ENCODE results near the gene GNAS-AS1.

GNAS-AS1 gene

DNA sequence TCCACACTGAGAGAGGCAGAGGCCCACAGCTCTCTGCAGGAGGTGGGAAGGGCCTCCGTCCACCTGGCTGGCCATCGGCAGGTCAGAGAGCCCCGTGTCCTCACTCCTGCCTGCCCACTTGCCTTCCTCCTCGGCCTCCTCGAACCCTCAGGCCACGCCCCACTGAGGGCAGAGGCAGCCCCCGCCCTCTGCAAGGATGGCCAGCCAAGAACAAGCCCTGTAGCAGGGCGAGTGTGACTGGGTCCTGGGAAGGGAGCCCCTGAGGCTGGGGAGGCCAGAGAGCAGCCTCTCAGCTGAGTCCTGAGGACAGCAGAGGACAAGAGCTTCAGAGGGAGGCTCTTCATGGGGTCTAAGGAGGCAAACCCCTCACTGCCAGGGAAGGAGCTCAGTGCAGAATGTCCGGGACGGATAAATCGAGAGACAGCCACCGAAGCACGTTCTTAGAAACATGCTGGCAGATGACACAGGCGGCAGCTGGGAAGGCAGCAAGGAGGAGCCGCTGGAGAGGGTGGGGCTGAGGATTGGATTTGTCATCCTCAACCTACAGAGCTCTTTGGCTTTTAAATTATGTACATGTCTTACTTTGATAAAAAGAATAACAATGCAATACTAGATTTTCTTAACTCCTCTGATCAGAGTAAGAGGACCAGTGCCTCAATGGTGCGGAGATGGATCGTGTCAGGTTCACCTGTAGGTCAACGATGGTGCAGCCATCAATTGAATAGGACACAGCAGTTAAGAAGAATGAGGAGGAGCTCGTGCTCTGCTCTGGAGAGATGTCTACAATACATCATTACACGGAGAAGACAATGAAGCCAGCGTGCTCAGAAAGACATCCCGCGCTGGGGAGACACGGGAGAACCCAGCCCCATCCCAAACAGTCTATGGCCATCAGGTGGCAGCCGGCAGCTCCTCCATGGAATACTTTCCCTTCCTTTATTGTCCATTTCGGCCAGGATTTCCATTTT lies 53.0 kb downstream of the GNAS-AS1 start:
- TF ChIP-seq, protein P1, sequence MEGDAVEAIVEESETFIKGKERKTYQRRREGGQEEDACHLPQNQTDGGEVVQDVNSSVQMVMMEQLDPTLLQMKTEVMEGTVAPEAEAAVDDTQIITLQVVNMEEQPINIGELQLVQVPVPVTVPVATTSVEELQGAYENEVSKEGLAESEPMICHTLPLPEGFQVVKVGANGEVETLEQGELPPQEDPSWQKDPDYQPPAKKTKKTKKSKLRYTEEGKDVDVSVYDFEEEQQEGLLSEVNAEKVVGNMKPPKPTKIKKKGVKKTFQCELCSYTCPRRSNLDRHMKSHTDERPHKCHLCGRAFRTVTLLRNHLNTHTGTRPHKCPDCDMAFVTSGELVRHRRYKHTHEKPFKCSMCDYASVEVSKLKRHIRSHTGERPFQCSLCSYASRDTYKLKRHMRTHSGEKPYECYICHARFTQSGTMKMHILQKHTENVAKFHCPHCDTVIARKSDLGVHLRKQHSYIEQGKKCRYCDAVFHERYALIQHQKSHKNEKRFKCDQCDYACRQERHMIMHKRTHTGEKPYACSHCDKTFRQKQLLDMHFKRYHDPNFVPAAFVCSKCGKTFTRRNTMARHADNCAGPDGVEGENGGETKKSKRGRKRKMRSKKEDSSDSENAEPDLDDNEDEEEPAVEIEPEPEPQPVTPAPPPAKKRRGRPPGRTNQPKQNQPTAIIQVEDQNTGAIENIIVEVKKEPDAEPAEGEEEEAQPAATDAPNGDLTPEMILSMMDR (IDR thresholded peaks at IDR 0.05; ENCODE audit: borderline replicate concordance, insufficient read depth, low read depth, low read length) = no peak
- no peak overlapping the region for H3K4me3 ChIP-seq (ENCODE audit: low read depth, low read length)

DNA sequence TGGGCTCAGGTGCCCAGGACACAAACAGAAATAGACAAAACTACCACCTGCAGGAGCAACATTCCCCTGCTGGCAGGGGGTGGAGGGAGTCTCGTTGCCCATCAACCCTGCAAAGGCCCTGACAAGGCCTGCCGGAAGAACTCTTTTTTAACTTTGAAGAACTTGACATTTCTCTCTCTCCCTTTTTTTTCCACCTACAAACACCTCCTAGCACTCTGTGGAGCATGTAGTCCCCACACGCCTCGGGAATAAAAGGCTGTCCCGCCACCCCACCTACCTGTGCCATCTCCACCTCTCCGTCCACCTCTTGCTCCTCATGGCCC lies 54.8 kb downstream of the GNAS-AS1 start:
- H3K4me3 ChIP-seq (ENCODE audit: low read depth, low read length) = no peak overlapping the region
- TF ChIP-seq, protein P1 (IDR thresholded peaks at IDR 0.05; ENCODE audit: borderline replicate concordance, insufficient read depth, low read depth, low read length) = no peak

DNA sequence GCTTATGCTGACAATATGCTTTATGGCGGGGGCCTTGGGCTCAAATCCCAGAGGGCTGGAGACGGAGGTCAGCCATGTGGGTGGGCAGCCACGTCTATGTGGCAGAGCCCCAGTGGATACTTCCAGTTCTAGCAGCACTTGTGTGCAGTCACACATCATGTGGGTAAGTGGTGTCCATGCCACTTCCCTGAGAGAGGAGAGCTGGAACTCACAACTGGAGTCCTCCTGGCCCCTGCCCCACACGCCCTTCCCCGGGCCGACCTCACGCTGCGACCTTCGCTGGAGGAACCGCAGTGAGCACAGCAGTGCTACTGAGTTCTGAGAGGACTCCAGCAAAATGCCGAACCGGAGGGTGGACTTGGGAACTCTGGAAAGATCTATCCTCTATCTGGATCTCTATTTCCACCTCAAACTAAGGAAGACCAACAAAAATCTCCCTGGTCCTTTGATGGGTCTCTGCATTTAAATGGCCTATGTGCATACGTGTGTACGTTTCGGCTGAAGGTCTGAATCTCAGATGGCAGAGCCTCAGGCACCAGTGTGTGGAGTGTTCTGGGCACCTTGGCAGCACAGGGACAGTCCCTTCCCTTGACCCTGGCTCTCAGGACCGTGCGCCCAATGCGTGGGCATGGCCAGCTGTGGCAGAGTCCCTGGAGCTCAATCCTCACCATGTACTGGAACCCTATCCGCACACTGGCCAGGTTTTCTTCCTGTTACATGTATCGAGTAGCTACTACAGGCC lies 55.4 kb downstream of the GNAS-AS1 start:
- no peak overlapping the region for H3K4me3 ChIP-seq (ENCODE audit: low read depth, low read length)
- TF ChIP-seq, protein P1 (IDR thresholded peaks at IDR 0.05; ENCODE audit: borderline replicate concordance, insufficient read depth, low read depth, low read length) = no peak

DNA sequence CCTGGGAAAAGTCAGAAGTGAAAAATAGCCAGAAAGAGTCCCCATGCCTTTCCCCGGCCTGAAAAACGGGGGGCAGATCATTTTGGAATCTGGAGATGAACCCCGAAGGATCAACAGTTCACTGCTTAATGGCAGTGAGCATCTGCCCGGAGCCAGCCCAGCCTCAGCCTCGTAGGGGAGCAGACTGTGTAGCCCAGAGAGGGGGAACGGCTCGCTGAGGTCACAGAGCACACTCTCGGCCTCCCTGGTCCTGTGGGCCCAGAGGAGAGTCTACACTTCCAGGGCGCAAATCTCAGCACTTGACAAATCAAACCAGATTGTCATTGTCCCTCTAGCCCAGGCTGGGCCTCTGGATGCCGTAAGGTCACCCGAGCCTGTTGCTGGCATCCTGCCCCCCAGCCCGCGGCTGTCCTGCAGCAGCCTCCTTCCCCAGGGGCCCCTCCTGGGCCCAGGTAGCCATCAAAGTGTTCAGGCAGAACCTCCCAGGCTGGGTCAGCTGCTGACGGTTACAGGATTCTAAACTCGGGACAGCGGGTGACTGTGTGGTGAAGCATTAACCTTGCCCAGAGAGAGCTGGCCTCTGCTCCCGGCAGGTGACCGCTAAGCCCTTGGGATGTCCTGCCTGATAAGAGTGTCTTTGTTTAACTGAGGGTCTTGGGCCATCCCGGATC lies 56.1 kb downstream of the GNAS-AS1 start:
- no peak overlapping the region for H3K4me3 ChIP-seq (ENCODE audit: low read depth, low read length)
- TF ChIP-seq, protein P1 (IDR thresholded peaks at IDR 0.05; ENCODE audit: borderline replicate concordance, insufficient read depth, low read depth, low read length) = no peak

DNA sequence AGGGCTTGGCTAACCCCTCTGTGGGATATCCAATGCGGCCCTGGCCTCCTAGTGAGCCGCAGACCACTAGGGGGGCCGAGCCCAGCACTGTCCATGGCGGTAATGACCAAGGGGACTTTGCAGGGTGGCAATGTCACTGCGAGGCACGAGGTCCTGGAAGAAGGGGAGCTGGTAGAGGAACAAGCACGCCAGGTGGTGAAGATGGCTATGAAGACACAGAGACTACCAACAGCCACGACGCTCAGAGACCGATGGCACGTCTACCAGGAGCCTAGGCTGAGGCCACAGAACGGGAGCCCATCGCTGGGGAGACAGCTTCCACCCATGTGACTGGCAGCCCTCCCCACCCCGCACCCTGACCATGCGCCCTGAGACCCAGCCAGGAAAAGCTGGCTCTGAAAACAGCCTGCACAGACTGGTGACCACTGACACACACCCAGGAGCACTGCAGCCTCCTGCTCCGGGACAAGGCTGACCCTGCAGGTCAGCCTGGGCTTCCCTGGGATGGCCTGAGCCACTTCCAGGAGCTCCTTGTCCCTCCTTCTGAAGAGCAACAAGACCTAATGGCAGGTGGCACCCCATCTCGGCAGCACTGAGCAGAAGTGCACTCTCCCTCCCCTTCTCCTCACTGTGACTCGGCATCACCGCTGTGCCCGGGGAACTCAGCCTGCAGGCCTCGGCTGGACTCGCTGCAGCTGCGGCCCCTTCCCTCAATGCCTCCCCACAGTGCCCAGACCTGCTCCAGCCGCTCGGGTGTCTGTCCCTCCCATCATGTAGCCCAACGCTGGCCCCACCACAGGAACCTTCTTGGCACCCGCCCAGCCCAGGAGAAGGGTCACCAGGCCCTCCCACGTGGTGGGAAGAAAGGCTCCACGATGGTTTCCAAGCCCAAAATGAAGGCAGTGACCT lies 56.9 kb downstream of the GNAS-AS1 start:
- TF ChIP-seq, protein P1 (IDR thresholded peaks at IDR 0.05; ENCODE audit: borderline replicate concordance, insufficient read depth, low read depth, low read length) = no peak
- no peak overlapping the region for H3K4me3 ChIP-seq (ENCODE audit: low read depth, low read length)

DNA sequence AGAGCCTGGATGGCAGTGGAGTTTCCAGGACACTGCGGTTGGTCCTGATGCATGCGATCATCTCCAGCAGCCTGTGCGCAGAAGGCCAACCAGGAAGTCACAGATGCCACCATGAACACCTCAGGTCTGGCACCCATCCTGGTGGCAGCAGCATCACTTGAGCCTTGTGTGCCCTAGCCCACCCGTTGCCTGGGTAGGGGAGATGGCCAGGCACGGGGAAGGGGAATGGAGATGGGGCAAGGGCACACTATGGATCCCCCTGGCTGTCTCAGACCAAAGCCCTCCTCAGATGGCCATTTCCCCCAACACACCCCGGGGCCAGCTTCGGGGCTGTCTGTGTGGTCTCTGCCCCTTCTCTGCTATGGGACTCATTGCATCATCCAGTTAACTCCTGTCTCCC lies 58.3 kb downstream of the GNAS-AS1 start:
- H3K4me3 ChIP-seq (ENCODE audit: low read depth, low read length) = no peak overlapping the region
- TF ChIP-seq, protein P1 (IDR thresholded peaks at IDR 0.05; ENCODE audit: borderline replicate concordance, insufficient read depth, low read depth, low read length) = no peak

All from GM12875 (cell line).